ENCODE measurements around the gene PRAMEF18. TPM values are rescaled to one million over a fixed set of nuclear protein-coding genes. Genes with fewer than 3 reads are reported as not detected.

The PRAMEF18 gene, protein sequence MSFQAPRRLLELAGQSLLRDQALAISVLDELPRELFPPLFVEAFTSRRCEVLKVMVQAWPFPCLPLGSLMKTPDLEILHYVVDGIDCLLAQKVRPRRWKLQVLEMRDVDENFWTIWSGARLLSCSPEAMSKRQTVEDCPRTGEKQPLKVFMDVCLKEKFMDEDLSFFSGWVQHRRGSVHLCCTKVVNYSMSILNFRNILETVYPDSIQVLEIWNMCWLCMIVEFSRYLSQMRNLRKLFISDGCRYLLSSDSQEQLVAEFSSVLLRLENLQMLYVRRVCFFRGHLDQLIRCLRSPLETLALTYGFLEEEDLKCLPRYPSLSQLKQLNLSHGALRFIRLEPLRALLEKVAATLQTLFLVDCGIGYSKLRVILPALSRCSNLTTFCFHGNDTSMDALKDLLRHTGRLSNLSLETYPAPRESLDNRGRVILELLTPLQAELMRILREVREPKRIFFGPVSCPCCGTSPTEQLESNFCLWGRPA
- total RNA-seq (2014; rRNA removed; shearing (Covaris generic)) = not detected in 2 replicates

DNA sequence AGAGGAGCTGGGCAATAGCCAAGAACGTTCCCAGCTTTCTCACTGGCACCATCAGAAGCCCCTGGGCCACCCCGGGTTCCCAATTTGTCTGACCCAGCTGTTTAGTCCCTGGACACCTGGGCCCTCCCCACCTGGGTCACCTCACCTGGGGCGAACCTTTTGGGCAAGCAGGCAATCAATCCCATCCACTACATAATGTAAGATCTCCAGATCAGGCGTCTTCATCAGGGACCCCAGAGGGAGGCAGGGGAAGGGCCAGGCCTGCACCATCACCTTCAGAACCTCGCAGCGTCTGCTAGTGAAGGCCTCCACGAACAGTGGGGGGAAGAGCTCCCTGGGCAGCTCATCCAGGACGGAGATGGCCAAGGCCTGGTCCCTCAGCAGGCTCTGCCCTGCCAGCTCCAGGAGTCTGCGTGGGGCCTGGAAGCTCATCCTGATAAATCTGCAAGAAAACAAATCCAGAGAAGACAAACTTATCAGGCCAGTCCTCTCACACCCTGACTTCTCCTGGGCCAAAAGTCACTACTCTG is at the start of gene PRAMEF18:
PRAMEF18 (minus strand) TSS at position 480 of the 530 bp plus-strand sequence; CDS start at position 432, 48 bp downstream.

DNA sequence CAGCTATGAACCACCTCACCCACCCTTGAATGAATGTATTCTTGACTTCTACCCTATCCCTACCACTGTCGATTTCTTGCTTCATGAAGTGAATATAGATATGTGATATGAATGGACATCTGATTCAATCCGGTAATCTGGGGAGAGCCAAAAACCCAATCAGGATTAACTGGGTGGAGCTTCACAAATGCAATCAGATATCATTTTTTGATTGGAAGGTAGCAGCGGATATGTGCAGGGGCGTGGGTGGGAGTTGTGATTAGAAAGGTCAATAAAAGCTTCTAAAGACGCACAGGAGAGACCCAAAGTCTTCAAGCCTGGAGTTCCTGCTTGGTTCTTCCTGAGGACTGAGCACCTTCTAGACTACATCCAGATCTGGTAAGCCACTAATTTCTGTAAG is 27.9 kb upstream of the PRAMEF18 start, which contains the start of gene PRAMEF5:
PRAMEF5 (plus strand) TSS at position 301 of the 400 bp plus-strand sequence. CDS start 5,071 bp downstream, outside the sequence.

DNA sequence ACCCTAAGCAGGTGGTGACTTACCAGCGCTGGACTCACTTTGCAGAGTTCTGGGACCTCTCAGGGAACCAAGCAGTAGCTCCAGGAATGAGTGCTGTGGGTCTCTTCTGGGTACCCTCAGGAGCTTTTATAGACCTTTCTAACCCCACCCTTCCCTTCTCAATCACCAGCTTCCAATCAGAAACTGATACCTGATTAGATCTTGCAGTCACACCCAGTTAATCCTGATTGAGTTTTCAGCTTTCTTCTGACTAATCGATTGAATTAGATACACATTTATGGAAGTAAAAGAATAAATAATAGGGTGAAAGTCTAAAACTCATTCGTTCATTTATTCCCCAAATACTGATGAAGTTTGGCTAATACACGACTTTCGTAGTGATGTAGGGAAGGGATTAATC is 24.6 kb downstream of the PRAMEF18 start, which contains the start of gene PRAMEF13:
PRAMEF13 (minus strand) TSS at position 101 of the 400 bp plus-strand sequence. CDS start 1,820 bp downstream, outside the sequence.

Other genes starting within 250 kb of the PRAMEF18 start
- not detected in 2 replicates for gene PRAMEF27, start 169.6 kb downstream of the PRAMEF18 start, total RNA-seq (2014; rRNA removed; shearing (Covaris generic))
- not detected in 2 replicates for gene HNRNPCL3, start 165.4 kb downstream of the PRAMEF18 start, total RNA-seq (2014; rRNA removed; shearing (Covaris generic))
- gene PRAMEF25, start 155.4 kb downstream of the PRAMEF18 start, total RNA-seq (2014; rRNA removed; shearing (Covaris generic)) = not detected in 2 replicates
- gene HNRNPCL2, start 109.3 kb downstream of the PRAMEF18 start, total RNA-seq (2014; rRNA removed; shearing (Covaris generic)) = not detected in 2 replicates
- gene PRAMEF26, start 70.1 kb downstream of the PRAMEF18 start, total RNA-seq (2014; rRNA removed; shearing (Covaris generic)) = not detected in 2 replicates
- not detected in 2 replicates for gene HNRNPCL4, start 60.5 kb downstream of the PRAMEF18 start, total RNA-seq (2014; rRNA removed; shearing (Covaris generic))
- gene PRAMEF9, start 54.3 kb downstream of the PRAMEF18 start, total RNA-seq (2014; rRNA removed; shearing (Covaris generic)) = not detected in 2 replicates
- gene PRAMEF13, start 24.7 kb downstream of the PRAMEF18 start, total RNA-seq (2014; rRNA removed; shearing (Covaris generic)) = not detected in 2 replicates
- gene PRAMEF5, start 28.0 kb upstream of the PRAMEF18 start, total RNA-seq (2014; rRNA removed; shearing (Covaris generic)) = not detected in 2 replicates
- gene PRAMEF8, start 59.0 kb upstream of the PRAMEF18 start, total RNA-seq (2014; rRNA removed; shearing (Covaris generic)) = not detected in 2 replicates
- gene PRAMEF33, start 77.4 kb upstream of the PRAMEF18 start, total RNA-seq (2014; rRNA removed; shearing (Covaris generic)) = not detected in 2 replicates
- not detected in 2 replicates for gene PRAMEF15, start 89.4 kb upstream of the PRAMEF18 start, total RNA-seq (2014; rRNA removed; shearing (Covaris generic))
- not detected in 2 replicates for gene PRAMEF14, start 121.0 kb upstream of the PRAMEF18 start, total RNA-seq (2014; rRNA removed; shearing (Covaris generic))
- gene PRAMEF19, start 145.8 kb upstream of the PRAMEF18 start, total RNA-seq (2014; rRNA removed; shearing (Covaris generic)) = not detected in 2 replicates
- not detected in 2 replicates for gene PRAMEF17, start 163.5 kb upstream of the PRAMEF18 start, total RNA-seq (2014; rRNA removed; shearing (Covaris generic))
- not detected in 2 replicates for gene PRAMEF20, start 184.3 kb upstream of the PRAMEF18 start, total RNA-seq (2014; rRNA removed; shearing (Covaris generic))

Measured in A375 (cell line).